Sigmoid colon (tissue), 3 donors: ENCODE measurements around the gene VIPR2.

ENCODE experiments used
- POLR2A ChIP-seq, 2 donors: fragments of 450-650 bp; IDR thresholded peaks; one replicate each; pipeline ENCODE4 v1.6.1; 2016; ENCODE audit warnings: antibody characterized with exemption in 2 of 2, mild to moderate bottlenecking in 2 of 2, moderate library complexity in 2 of 2
- TF ChIP-seq, protein P1 (sequence below), 4 experiments: fragments of 450-650 bp in 3 of 4; fragments of 200-600 bp in 1 of 4; IDR thresholded peaks; one replicate each; pipeline ENCODE4 v1.5.1; 2016 to 2019; ENCODE audit warnings: antibody characterized with exemption in 4 of 4, mild to moderate bottlenecking in 3 of 4, moderate library complexity in 2 of 4

DNA sequence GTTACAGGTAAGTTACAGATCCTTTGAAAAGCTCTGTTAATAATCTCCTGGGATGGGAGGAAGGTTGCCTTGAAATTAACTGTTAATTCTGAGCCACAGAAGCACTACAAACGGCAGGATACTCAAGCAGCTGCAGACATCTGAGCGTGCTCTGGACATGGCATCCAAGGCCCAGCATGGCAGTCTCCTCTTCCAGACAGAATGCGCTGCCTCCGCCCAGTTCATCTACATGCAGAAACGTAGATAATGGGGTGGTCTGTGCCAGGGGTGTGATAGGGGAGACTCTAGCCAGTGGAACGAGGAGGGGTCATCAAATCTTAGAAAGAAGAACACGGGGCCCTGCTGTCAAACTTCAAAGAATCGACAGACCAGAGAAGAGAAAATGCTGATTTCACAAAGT, 13.8 kb downstream of the VIPR2 start:
- TF ChIP-seq, protein P1, sequence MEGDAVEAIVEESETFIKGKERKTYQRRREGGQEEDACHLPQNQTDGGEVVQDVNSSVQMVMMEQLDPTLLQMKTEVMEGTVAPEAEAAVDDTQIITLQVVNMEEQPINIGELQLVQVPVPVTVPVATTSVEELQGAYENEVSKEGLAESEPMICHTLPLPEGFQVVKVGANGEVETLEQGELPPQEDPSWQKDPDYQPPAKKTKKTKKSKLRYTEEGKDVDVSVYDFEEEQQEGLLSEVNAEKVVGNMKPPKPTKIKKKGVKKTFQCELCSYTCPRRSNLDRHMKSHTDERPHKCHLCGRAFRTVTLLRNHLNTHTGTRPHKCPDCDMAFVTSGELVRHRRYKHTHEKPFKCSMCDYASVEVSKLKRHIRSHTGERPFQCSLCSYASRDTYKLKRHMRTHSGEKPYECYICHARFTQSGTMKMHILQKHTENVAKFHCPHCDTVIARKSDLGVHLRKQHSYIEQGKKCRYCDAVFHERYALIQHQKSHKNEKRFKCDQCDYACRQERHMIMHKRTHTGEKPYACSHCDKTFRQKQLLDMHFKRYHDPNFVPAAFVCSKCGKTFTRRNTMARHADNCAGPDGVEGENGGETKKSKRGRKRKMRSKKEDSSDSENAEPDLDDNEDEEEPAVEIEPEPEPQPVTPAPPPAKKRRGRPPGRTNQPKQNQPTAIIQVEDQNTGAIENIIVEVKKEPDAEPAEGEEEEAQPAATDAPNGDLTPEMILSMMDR (IDR thresholded peaks at IDR 0.05) = no peak
- TF ChIP-seq POLR2A (IDR thresholded peaks at IDR 0.05) = no peak
